IMR-90 (cell line): Measurements from ENCODE around the gene ACLY. TPM values are rescaled to one million over a fixed set of nuclear protein-coding genes. Genes with fewer than 3 reads are reported as not detected.
"Not testable (repeated sequence)": the region's sequence is repeated elsewhere in the genome, so short reads cannot be mapped to it uniquely, and the experiment has no call there.

ENCODE experiments used
- ATAC-seq: fragments of 200-7000 bp; cut with Tn5 transposase; 2 replicates; pipeline ENCODE4 v1.9.1; 2020; ENCODE audit warnings: low read depth, mild to moderate bottlenecking, moderate library complexity
- BruUV-seq: library from RNA; stranded (reverse); fragments of 400-500 nt; replicated peaks from 2 replicates; lab custom pipeline; 2021; lab: Mats Ljungman, UMichigan
- CTCF ChIA-PET: fragments of 300-600 bp; formaldehyde crosslinking; extraction: SDS; loops from one replicate; lab custom pipeline; 2021; ENCODE audit warnings: antibody characterized with exemption; lab: Yijun Ruan, JAX
- POLR2A ChIA-PET: fragments of 300-600 bp; sonication (Branson Sonifier 250); formaldehyde crosslinking; loops from one replicate; lab custom pipeline; 2022; ENCODE audit warnings: antibody characterized with exemption; ENCODE audit not compliant: unreplicated experiment; lab: Charles Lee
- DNase-seq: peaks from one replicate; pipeline ENCODE4 v3.0.0; 2013
- H2AFZ ChIP-seq: replicated peaks from 2 replicates; pipeline ENCODE3; 2013; ENCODE audit warnings: low read length, mild to moderate bottlenecking; ENCODE audit not compliant: poor library complexity
- H2AK5ac ChIP-seq: 2 replicates; pipeline ENCODE4 v1.6.1; 2013; ENCODE audit warnings: low read depth, low read length, inconsistent platforms
- H2AK9ac ChIP-seq: replicated peaks from 2 replicates; pipeline ENCODE3; 2013; ENCODE audit warnings: mild to moderate bottlenecking, low read depth, low read length, moderate library complexity; ENCODE audit not compliant: poor library complexity
- H2BK120ac ChIP-seq: 2 replicates; pipeline ENCODE4 v1.6.1; 2013; ENCODE audit warnings: low read depth, low read length, inconsistent platforms
- H2BK15ac ChIP-seq: 3 replicates; pipeline ENCODE4 v1.6.1; 2013; ENCODE audit warnings: low read depth, low read length, inconsistent platforms
- H2BK20ac ChIP-seq: 2 replicates; pipeline ENCODE4 v1.6.1; 2013; ENCODE audit warnings: low read depth, mild to moderate bottlenecking, inconsistent platforms, low read length, moderate library complexity
- H2BK5ac ChIP-seq: 2 replicates; pipeline ENCODE4 v1.6.1; 2013; ENCODE audit warnings: mild to moderate bottlenecking, low read depth, low read length, inconsistent platforms; ENCODE audit not compliant: poor library complexity, severe bottlenecking
- H3K14ac ChIP-seq: replicated peaks from 2 replicates; pipeline ENCODE4 v1.6.1; 2013; ENCODE audit warnings: low read depth, low read length, inconsistent platforms
- H3K18ac ChIP-seq: 2 replicates; pipeline ENCODE4 v1.6.1; 2013; ENCODE audit warnings: low read depth, low read length, control low read depth
- H3K23ac ChIP-seq: 2 replicates; pipeline ENCODE4 v1.6.1; 2013; ENCODE audit warnings: low read depth, low read length, inconsistent platforms
- H3K27ac ChIP-seq: 2 replicates; pipeline ENCODE4 v1.5.1; 2013; ENCODE audit warnings: mild to moderate bottlenecking, control low read depth, low read length; ENCODE audit not compliant: insufficient read depth
- H3K27me3 ChIP-seq: 2 replicates; pipeline ENCODE4 v1.6.1; 2013; ENCODE audit warnings: low read length; ENCODE audit not compliant: control insufficient read depth, insufficient read depth
- H3K36me3 ChIP-seq: 2 replicates; pipeline ENCODE4 v1.6.1; 2013; ENCODE audit warnings: low read length, mixed read lengths; ENCODE audit not compliant: control insufficient read depth, insufficient read depth
- H3K4ac ChIP-seq: 2 replicates; pipeline ENCODE4 v1.6.1; 2013; ENCODE audit warnings: low read depth, low read length, inconsistent platforms
- H3K4me1 ChIP-seq: 2 replicates; pipeline ENCODE4 v1.6.1; 2013; ENCODE audit warnings: low read length, mixed read lengths; ENCODE audit not compliant: control insufficient read depth, insufficient read depth
- H3K4me2 ChIP-seq: 2 replicates; pipeline ENCODE4 v1.6.1; 2013; ENCODE audit warnings: low read depth, mild to moderate bottlenecking, control low read depth, low read length, moderate library complexity
- H3K4me3 ChIP-seq: 2 replicates; pipeline ENCODE4 v1.5.1; 2013; ENCODE audit warnings: low read depth, mild to moderate bottlenecking, control low read depth, low read length, moderate library complexity; ENCODE audit not compliant: insufficient read depth
- H3K56ac ChIP-seq: 2 replicates; pipeline ENCODE4 v1.6.1; 2013; ENCODE audit warnings: low read length, inconsistent platforms; ENCODE audit not compliant: insufficient read depth; ENCODE audit errors: extremely low read depth
- H3K79me1 ChIP-seq, 2 experiments: 2 replicates each; pipeline ENCODE4 v1.6.1; 2013; ENCODE audit warnings: low read length in 2 of 2, inconsistent platforms in 1 of 2, low read depth in 1 of 2
- H3K9ac ChIP-seq: 2 replicates; pipeline ENCODE4 v1.6.1; 2013; ENCODE audit warnings: low read depth, low read length, control low read depth
- H3K9me1 ChIP-seq: 2 replicates; pipeline ENCODE4 v1.6.1; 2013; ENCODE audit warnings: low read length, inconsistent platforms; ENCODE audit not compliant: insufficient read depth
- H3K9me3 ChIP-seq: 2 replicates; pipeline ENCODE4 v1.6.1; 2013; ENCODE audit warnings: low read length; ENCODE audit not compliant: control insufficient read depth, insufficient read depth
- H4K20me1 ChIP-seq: 2 replicates; pipeline ENCODE4 v1.6.1; 2013; ENCODE audit warnings: low read length, inconsistent platforms; ENCODE audit not compliant: insufficient read depth
- H4K5ac ChIP-seq: 2 replicates; pipeline ENCODE4 v1.6.1; 2013; ENCODE audit warnings: mild to moderate bottlenecking, low read depth, low read length, control low read depth
- H4K8ac ChIP-seq, 2 experiments: 2 replicates each; pipeline ENCODE4 v1.6.1; 2013; ENCODE audit warnings: low read depth in 2 of 2, low read length in 2 of 2, control low read depth in 1 of 2, inconsistent platforms in 1 of 2
- H4K91ac ChIP-seq: 2 replicates; pipeline ENCODE4 v1.6.1; 2013; ENCODE audit warnings: low read depth, low read length, inconsistent platforms; ENCODE audit not compliant: insufficient read depth
- WGBS, 2 experiments: methylation state at CpG; one replicate each; pipeline versions ENCODE4 v1.1.5 to v1.1.7; 2013; ENCODE audit warnings: missing lambda C conversion rate in 2 of 2; ENCODE audit not compliant: insufficient read length in 1 of 2; ENCODE audit errors: extremely low coverage in 2 of 2; 5-methylcytosine and 5-hydroxymethylcytosine counted together
- dilution Hi-C: fragments of 300-500 bp; cut with HindIII; formaldehyde crosslinking; loops from one replicate; pipeline ENCODE4 v1.14.3; 2018; ENCODE audit warnings: low sequenced_read_pairs; ENCODE audit not compliant: unreplicated experiment
- in situ Hi-C: fragments of 300-500 bp; cut with MboI; formaldehyde crosslinking; loops from 3 replicates; pipeline ENCODE4 v1.14.3; 2019; ENCODE audit warnings: low sequenced_read_pairs, inconsistent platforms, mixed read lengths
- intact Hi-C: fragments of 100-400 bp; cut with micrococcal nuclease; formaldehyde crosslinking; loops from 2 replicates; pipeline ENCODE4 v1.10.0; 2022
- polyA plus RNA-seq, 3 experiments: library from polyadenylated mRNA; depleted of rRNA; stranded (reverse); fragments of >200 nt; gene quantifications; 2 replicates each; pipeline ENCODE4 v1.2.3, GENCODE V29; 2012; ENCODE audit warnings: low replicate concordance in 1 of 3
- total RNA-seq: library from RNA; depleted of rRNA; stranded (reverse); fragments of >200 nt; gene quantifications from 2 replicates; pipeline ENCODE4 v1.2.3, GENCODE V29; 2012

ACLY gene
- total and polyA plus RNA-seq, 2 of the 4 experiments (the other 2 are of a cell fraction), result 167 to 230 TPM

GRCh38 chr17:41840781-41841180 is 78.0 kb downstream of the ACLY start:
- H3K9me3 ChIP-seq, H2BK120ac ChIP-seq, H3K27me3 ChIP-seq, H3K4me3 ChIP-seq, H3K4me2 ChIP-seq, H2AFZ ChIP-seq, H3K79me1 ChIP-seq, dilution Hi-C loops, H2BK15ac ChIP-seq, DNase-seq, H3K14ac ChIP-seq, intact Hi-C loops, H3K23ac ChIP-seq, POLR2A ChIA-PET, H3K36me3 ChIP-seq, H3K4ac ChIP-seq, H3K18ac ChIP-seq, CTCF ChIA-PET, H4K91ac ChIP-seq, H2AK9ac ChIP-seq, in situ Hi-C loops, H4K5ac ChIP-seq, H3K27ac ChIP-seq, H3K9ac ChIP-seq, H3K56ac ChIP-seq, H2BK20ac ChIP-seq, H4K8ac ChIP-seq, H2AK5ac ChIP-seq, ATAC-seq, H2BK5ac ChIP-seq, BruUV-seq, H4K20me1 ChIP-seq, H3K9me1 ChIP-seq, H3K4me1 ChIP-seq: not testable (repeated sequence)
- WGBS, 2 experiments, result no CpG with 5 or more reads among the region's 6 CpGs

- H4K5ac ChIP-seq, H3K14ac ChIP-seq, dilution Hi-C loops, ATAC-seq, POLR2A ChIA-PET, H3K9me3 ChIP-seq, H3K23ac ChIP-seq, H3K18ac ChIP-seq, DNase-seq, H2BK5ac ChIP-seq, in situ Hi-C loops, BruUV-seq, H4K91ac ChIP-seq, H2BK20ac ChIP-seq, H3K4me3 ChIP-seq, H3K36me3 ChIP-seq, H3K27ac ChIP-seq, H4K8ac ChIP-seq, H3K9ac ChIP-seq, H3K4ac ChIP-seq, H3K27me3 ChIP-seq, H2BK15ac ChIP-seq, H3K4me2 ChIP-seq, H2AK5ac ChIP-seq, CTCF ChIA-PET, intact Hi-C loops, H3K56ac ChIP-seq, H2BK120ac ChIP-seq, H2AFZ ChIP-seq, H4K20me1 ChIP-seq, H2AK9ac ChIP-seq: not testable (repeated sequence)
- peaks cover 15% of the 10 kb centered on the region for H3K9me1 ChIP-seq
- H3K4me1 ChIP-seq, result peaks cover 10% of the 10 kb centered on the region
- no CpG with 5 or more reads among the region's 2 CpGs for WGBS, 2 experiments
- H3K79me1 ChIP-seq, result peaks cover 7 to 17% of the 10 kb centered on the region in 2 experiments; a peak in 2 of 4 replicates
Measured at GRCh38 chr17:41839448-41839847, 79.3 kb downstream of the ACLY start.
